PC-3 (cell line): ENCODE results near the gene PRPSAP2. TPM values are rescaled to one million over a fixed set of nuclear protein-coding genes. Genes with fewer than 3 reads are reported as not detected.

Experiments
- ATAC-seq: fragments of 200-7000 bp; cut with Tn5 transposase; 2 replicates; pipeline ENCODE4 v1.9.1; 2020; ENCODE audit warnings: mild to moderate bottlenecking, moderate library complexity
- BruUV-seq: library from RNA; stranded (reverse); fragments of 400-500 nt; replicated peaks from 2 replicates; lab custom pipeline; 2021; lab: Mats Ljungman, UMichigan
- CTCF ChIA-PET: fragments of 300-600 bp; sonication (Branson Sonifier 250); formaldehyde crosslinking; loops from one replicate; lab custom pipeline; 2022; ENCODE audit warnings: antibody characterized with exemption; lab: Charles Lee
- POLR2A ChIA-PET: fragments of 300-600 bp; sonication (Branson Sonifier 250); formaldehyde crosslinking; loops from one replicate; lab custom pipeline; 2022; ENCODE audit warnings: antibody characterized with exemption; ENCODE audit not compliant: unreplicated experiment; lab: Charles Lee
- DNase-seq: peaks from one replicate; pipeline ENCODE4 v3.0.0-alpha.2; 2015
- H2AFZ ChIP-seq: fragments of 300-600 bp; sonication (generic); 2 replicates; pipeline ENCODE4 v1.6.0; 2016; ENCODE audit warnings: antibody characterized with exemption, low read length
- H3F3A ChIP-seq: fragments of 300-600 bp; sonication (generic); one replicate; pipeline ENCODE4 v1.6.0; 2017; ENCODE audit warnings: antibody characterized with exemption, low read length, control low read depth, mild to moderate bottlenecking; ENCODE audit not compliant: unreplicated experiment
- H3K27ac ChIP-seq: fragments of 300-600 bp; sonication (generic); 2 replicates; pipeline ENCODE4 v1.5.1; 2016; ENCODE audit warnings: mild to moderate bottlenecking, low read length
- H3K27me3 ChIP-seq: fragments of 300-600 bp; sonication (generic); 2 replicates; pipeline ENCODE4 v1.6.1; 2016; ENCODE audit warnings: low read length, mixed read lengths
- H3K36me3 ChIP-seq: fragments of 300-600 bp; sonication (generic); 2 replicates; pipeline ENCODE4 v1.6.1; 2016; ENCODE audit warnings: low read depth, mixed run types, low read length, mixed read lengths
- H3K4me1 ChIP-seq: fragments of 300-600 bp; sonication (generic); 2 replicates; pipeline ENCODE4 v1.5.1; 2016; ENCODE audit warnings: low read length; ENCODE audit not compliant: insufficient read depth
- H3K4me2 ChIP-seq: fragments of 300-600 bp; sonication (generic); 2 replicates; pipeline ENCODE4 v1.6.0; 2016; ENCODE audit warnings: low read length
- H3K4me3 ChIP-seq: fragments of 300-600 bp; sonication (generic); 2 replicates; pipeline ENCODE4 v1.5.1; 2016; ENCODE audit warnings: mild to moderate bottlenecking, low read length, mixed read lengths
- H3K79me2 ChIP-seq: fragments of 300-600 bp; sonication (generic); 2 replicates; pipeline ENCODE4 v1.6.1; 2017; ENCODE audit warnings: low read length, mixed read lengths
- H3K9ac ChIP-seq: fragments of 300-600 bp; sonication (generic); 2 replicates; pipeline ENCODE4 v1.6.0; 2016; ENCODE audit warnings: mild to moderate bottlenecking, low read length
- H3K9me2 ChIP-seq: fragments of 300-600 bp; sonication (generic); replicated peaks from 2 replicates; pipeline ENCODE4 v1.6.1; 2016; ENCODE audit warnings: mixed run types, low read length, mixed read lengths
- H3K9me3 ChIP-seq: fragments of 300-600 bp; sonication (generic); 2 replicates; pipeline ENCODE4 v1.6.1; 2016; ENCODE audit warnings: low read length, mixed read lengths
- H4K20me1 ChIP-seq: fragments of 300-600 bp; sonication (generic); 2 replicates; pipeline ENCODE4 v1.6.1; 2016; ENCODE audit warnings: low read length, mixed read lengths
- CTCF ChIP-seq: fragments of 300-600 bp; sonication (generic); conservative IDR thresholded peaks from 2 replicates; pipeline ENCODE4 v1.5.1; 2017; ENCODE audit warnings: antibody characterized with exemption, low read depth, mild to moderate bottlenecking, low read length
- EZH2 ChIP-seq: fragments of 300-600 bp; sonication (generic); IDR thresholded peaks from one replicate; pipeline ENCODE4 v1.6.1; 2017; ENCODE audit warnings: antibody characterized with exemption, mild to moderate bottlenecking, low read length; ENCODE audit not compliant: unreplicated experiment
- EZH2phosphoT487 ChIP-seq: fragments of 300-600 bp; sonication (generic); IDR thresholded peaks from 2 replicates; pipeline ENCODE4 v1.6.1; 2018; ENCODE audit warnings: mild to moderate bottlenecking, antibody characterized with exemption, low read length, borderline replicate concordance
- intact Hi-C: fragments of 100-400 bp; cut with micrococcal nuclease; formaldehyde crosslinking; loops from 2 replicates; pipeline ENCODE4 v1.9.0; 2023
- total RNA-seq: library from RNA; depleted of rRNA; stranded (reverse); fragments of >200 nt; gene quantifications from 2 replicates; pipeline ENCODE4 v1.2.3, GENCODE V29; 2014

The PRPSAP2 gene
- total RNA-seq, 1 experiment from 2014 or later, result 81.3 TPM

- H3K4me2 ChIP-seq, result no peak overlapping the region
- H3K79me2 ChIP-seq, result no peaks in the 10 kb centered on the region
- H2AFZ ChIP-seq, result no peak overlapping the region
- DNase-seq, result no peak
- no TSS peak for BruUV-seq
- no peaks in the 10 kb centered on the region for H3K9me2 ChIP-seq
- H3K36me3 ChIP-seq, result no peaks in the 10 kb centered on the region
- TF ChIP-seq CTCF (peak; percentile 44; the same call in 1 of the 2 replicates), EZH2 (no peak)
- no peak overlapping the region for H3K4me3 ChIP-seq
- no peaks in the 10 kb centered on the region for H3K9me3 ChIP-seq
- H3K27ac ChIP-seq, result no peak overlapping the region
- no peak overlapping the region for H3K9ac ChIP-seq
- peaks cover 29% of the 10 kb centered on the region for H3K4me1 ChIP-seq
- ChIA-PET POLR2A (no interaction called here), CTCF (no interaction called here)
- H3K27me3 ChIP-seq, result no peaks in the 10 kb centered on the region
- no peak for ATAC-seq
- no peaks in the 10 kb centered on the region for H4K20me1 ChIP-seq
- intact Hi-C loops, result no loop called here
- H3F3A ChIP-seq, result no peaks in the 10 kb centered on the region
Observed at GRCh38 chr17:18970582-18971480, 112.9 kb downstream of the PRPSAP2 start.

- no TSS peak for BruUV-seq
- POLR2A ChIA-PET, result no interaction called here
Observed at GRCh38 chr17:18971801-18972200, 113.9 kb downstream of the PRPSAP2 start.

More at GRCh38 chr17:18971801-18972200, 113.9 kb downstream of the PRPSAP2 start:
- H3K4me2 ChIP-seq, result no peak overlapping the region
- H3K4me3 ChIP-seq, result no peak overlapping the region
- no peak for ATAC-seq
- CTCF ChIA-PET, result no interaction called here
- H3K9me2 ChIP-seq, result no peaks in the 10 kb centered on the region
- H3K9me3 ChIP-seq, result no peaks in the 10 kb centered on the region
- no peak overlapping the region for H2AFZ ChIP-seq
- no peaks in the 10 kb centered on the region for H3K27me3 ChIP-seq
- H3K79me2 ChIP-seq, result no peaks in the 10 kb centered on the region
- H3K36me3 ChIP-seq, result no peaks in the 10 kb centered on the region
- H3K4me1 ChIP-seq, result peaks cover 29% of the 10 kb centered on the region
- TF ChIP-seq EZH2phosphoT487, result no peak
- TF ChIP-seq EZH2, result no peak
- no peak for TF ChIP-seq CTCF
- no peak overlapping the region for H3K9ac ChIP-seq
- no peak for DNase-seq
- no peak overlapping the region for H3K27ac ChIP-seq
- intact Hi-C loops, result no loop called here
- H3F3A ChIP-seq, result no peaks in the 10 kb centered on the region
- no peaks in the 10 kb centered on the region for H4K20me1 ChIP-seq
